Panc1 (cell line): ENCODE results near the gene SLC38A1.

Experiments used
- POLR2AphosphoS5 ChIP-seq: IDR thresholded peaks from 2 replicates; pipeline ENCODE4 v1.6.1; 2012; ENCODE audit warnings: mild to moderate bottlenecking, low read depth, low read length, moderate library complexity
- SIN3A ChIP-seq: IDR thresholded peaks from 2 replicates; pipeline ENCODE4 v1.6.1; 2012; ENCODE audit warnings: low read depth, mild to moderate bottlenecking, low read length, moderate library complexity, borderline replicate concordance; ENCODE audit not compliant: insufficient read depth
- TCF7L2 ChIP-seq: IDR thresholded peaks from 2 replicates; pipeline ENCODE4 v1.6.1; 2011; ENCODE audit warnings: mild to moderate bottlenecking, low read depth, low read length, inconsistent platforms
- TF ChIP-seq, protein P1 (sequence below): fragments of 450-650 bp; IDR thresholded peaks from 2 replicates; pipeline ENCODE4 v1.5.1; 2017; ENCODE audit warnings: mild to moderate bottlenecking
- TF ChIP-seq, protein P2 (sequence below), 2 experiments: IDR thresholded peaks; 2 replicates each; pipeline ENCODE4 v1.6.1; 2011 to 2012; ENCODE audit warnings: low read depth in 2 of 2, control low read depth in 1 of 2, low read length in 1 of 2, mild to moderate bottlenecking in 1 of 2, moderate library complexity in 1 of 2; ENCODE audit not compliant: insufficient read depth in 1 of 2

- TF ChIP-seq, protein P1, sequence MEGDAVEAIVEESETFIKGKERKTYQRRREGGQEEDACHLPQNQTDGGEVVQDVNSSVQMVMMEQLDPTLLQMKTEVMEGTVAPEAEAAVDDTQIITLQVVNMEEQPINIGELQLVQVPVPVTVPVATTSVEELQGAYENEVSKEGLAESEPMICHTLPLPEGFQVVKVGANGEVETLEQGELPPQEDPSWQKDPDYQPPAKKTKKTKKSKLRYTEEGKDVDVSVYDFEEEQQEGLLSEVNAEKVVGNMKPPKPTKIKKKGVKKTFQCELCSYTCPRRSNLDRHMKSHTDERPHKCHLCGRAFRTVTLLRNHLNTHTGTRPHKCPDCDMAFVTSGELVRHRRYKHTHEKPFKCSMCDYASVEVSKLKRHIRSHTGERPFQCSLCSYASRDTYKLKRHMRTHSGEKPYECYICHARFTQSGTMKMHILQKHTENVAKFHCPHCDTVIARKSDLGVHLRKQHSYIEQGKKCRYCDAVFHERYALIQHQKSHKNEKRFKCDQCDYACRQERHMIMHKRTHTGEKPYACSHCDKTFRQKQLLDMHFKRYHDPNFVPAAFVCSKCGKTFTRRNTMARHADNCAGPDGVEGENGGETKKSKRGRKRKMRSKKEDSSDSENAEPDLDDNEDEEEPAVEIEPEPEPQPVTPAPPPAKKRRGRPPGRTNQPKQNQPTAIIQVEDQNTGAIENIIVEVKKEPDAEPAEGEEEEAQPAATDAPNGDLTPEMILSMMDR: no peak
- TF ChIP-seq TCF7L2 (no peak), SIN3A (no peak), POLR2AphosphoS5 (no peak)
- TF ChIP-seq, protein P2, sequence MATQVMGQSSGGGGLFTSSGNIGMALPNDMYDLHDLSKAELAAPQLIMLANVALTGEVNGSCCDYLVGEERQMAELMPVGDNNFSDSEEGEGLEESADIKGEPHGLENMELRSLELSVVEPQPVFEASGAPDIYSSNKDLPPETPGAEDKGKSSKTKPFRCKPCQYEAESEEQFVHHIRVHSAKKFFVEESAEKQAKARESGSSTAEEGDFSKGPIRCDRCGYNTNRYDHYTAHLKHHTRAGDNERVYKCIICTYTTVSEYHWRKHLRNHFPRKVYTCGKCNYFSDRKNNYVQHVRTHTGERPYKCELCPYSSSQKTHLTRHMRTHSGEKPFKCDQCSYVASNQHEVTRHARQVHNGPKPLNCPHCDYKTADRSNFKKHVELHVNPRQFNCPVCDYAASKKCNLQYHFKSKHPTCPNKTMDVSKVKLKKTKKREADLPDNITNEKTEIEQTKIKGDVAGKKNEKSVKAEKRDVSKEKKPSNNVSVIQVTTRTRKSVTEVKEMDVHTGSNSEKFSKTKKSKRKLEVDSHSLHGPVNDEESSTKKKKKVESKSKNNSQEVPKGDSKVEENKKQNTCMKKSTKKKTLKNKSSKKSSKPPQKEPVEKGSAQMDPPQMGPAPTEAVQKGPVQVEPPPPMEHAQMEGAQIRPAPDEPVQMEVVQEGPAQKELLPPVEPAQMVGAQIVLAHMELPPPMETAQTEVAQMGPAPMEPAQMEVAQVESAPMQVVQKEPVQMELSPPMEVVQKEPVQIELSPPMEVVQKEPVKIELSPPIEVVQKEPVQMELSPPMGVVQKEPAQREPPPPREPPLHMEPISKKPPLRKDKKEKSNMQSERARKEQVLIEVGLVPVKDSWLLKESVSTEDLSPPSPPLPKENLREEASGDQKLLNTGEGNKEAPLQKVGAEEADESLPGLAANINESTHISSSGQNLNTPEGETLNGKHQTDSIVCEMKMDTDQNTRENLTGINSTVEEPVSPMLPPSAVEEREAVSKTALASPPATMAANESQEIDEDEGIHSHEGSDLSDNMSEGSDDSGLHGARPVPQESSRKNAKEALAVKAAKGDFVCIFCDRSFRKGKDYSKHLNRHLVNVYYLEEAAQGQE (IDR thresholded peaks at IDR 0.05; ENCODE audit: insufficient read depth in 1 of 2, low read depth in 2 of 2, low read length in 1 of 2): no peak
Measured at GRCh38 chr12:46177025-46177424, 91.8 kb downstream of the SLC38A1 start.
